GM21528 (cell line): ENCODE results near the gene ZNF524.
A peak's percentile ranks its signal among the peaks of the same experiment; 100 is the strongest.

ENCODE experiments used
- ATAC-seq: cut with Tn5 transposase; IDR thresholded peaks from one replicate; pipeline ENCODE4 v1.9.1; 2021; ENCODE audit warnings: mild to moderate bottlenecking, moderate library complexity; ENCODE audit not compliant: unreplicated experiment, low FRiP score

Gene ZNF524

DNA sequence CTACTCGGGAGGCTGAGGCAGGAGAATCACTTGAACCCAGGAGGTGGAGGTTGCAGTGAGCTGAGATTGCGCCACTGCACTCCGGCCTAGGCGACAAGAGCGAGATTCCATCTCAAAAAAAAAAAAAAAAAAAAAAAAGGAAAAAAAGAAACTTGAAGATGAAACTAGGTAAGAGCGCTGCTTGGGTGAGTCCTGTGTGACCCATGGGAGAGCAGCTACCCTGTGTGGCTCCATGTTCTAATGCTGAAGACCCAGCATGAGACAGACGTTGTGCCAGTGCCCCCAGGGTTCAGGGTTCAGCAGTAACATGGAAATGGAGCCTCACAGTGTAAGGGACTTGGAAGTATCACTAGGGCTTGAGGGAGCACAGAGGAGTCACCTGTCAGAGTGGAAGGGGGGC lies 18.3 kb downstream of the ZNF524 start:
- ATAC-seq: no peak

DNA sequence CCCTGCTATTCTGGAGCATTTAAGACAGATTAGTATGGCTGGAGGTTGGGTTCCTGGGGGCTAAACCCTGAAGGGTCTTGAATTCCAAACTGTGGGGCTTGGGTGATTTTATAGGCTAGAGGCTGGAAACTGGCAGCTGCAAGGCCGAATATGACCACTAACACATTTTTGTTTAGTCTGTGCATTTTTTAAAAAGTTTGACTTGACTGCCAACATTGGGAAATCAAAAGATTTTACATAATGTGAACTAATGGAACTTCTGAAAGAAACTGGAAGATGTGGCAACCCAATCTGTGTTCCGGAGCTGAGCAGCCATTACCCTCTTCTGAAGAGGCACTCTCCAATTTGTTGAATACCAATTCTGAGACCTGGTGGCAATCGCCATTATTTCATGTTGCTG lies 19.2 kb downstream of the ZNF524 start:
- no peak for ATAC-seq

DNA sequence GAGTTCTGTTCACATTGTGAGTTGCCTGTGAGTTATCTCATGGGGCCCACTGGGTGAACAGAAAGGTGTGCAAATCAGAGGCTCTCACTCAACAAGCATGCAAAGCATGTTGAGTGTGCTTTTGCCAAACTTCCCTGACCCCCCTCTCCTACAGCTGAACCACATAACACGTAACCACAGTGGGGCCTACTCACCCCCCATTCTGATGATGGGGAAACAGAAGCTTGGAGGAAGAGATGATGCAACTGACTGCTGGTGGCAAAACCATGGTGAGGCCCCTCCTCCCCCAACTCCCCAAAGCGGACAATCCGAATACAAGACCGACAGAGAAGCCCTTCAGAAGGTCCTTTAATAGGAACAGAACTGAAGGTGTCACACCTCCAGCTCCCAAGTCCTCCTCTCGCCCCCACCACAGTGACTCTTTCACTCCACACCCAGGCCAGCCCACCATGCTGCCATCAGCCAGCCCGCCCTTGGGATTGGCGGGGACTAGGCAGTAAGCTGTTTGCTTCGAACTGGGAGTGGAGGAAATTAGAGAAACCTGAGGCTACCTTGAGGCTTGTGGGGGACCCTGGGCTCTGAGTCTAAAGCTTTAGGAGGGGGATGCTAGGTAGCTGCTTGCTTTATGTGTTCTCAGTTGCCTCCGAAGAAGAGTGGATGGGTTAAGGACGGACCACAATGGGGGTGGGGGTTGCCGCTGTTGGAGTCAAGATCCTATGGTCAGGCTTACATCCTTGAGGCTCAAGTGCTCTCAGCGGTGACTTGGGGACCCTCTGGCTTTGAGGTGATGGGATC lies 20.5 kb downstream of the ZNF524 start:
- ATAC-seq: no peak

DNA sequence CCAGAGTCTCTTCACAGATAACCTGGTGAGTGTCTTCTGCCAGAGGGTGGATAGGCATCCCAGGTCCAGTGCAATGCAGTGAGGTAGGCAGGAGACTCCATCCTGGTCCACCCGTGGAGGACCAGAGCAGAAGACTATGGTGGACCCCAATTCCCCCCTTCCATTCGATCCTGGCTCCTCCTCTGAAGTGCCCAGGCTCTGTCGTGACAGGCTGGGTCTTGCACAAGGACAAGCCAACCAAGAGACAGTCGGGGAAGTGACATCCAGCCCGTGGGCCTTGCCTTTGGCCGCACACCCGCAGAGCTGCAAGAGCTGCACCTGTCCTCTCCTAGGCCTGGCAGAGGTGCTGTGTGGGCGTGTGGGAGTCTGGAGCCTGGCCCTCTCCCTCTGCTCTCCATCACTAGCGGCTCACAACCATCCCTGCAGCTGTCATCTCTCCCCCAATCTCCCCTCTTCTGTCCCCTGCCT lies 21.2 kb downstream of the ZNF524 start:
- no peak for ATAC-seq

DNA sequence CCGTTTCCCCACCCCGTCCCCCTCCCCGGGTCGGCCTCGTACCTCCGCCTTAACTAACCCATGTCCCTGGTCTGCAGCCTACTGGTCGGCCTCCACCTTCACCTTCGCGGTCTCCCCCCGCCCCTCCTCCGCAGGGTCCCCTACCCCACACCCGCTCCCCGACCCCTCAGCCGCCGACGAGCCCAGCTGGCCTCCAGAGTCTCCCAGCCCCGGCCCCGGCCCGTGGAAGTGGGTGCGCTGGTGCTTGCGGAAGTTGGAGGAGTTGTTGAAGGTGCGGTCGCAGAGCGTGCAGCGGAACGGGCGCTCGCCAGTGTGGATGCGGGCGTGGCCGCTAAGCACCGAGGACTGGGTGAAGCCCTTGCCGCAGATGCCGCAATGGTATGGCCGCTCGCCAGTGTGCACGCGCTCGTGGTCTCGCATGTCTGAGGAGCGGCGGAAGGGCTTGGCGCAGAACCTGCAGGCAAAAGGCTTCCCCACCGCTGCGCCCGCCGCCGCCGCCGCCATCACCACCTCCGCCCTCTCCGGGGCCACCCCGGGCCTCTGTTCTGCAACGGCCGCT lies 21.7 kb downstream of the ZNF524 start:
- ATAC-seq: no peak

DNA sequence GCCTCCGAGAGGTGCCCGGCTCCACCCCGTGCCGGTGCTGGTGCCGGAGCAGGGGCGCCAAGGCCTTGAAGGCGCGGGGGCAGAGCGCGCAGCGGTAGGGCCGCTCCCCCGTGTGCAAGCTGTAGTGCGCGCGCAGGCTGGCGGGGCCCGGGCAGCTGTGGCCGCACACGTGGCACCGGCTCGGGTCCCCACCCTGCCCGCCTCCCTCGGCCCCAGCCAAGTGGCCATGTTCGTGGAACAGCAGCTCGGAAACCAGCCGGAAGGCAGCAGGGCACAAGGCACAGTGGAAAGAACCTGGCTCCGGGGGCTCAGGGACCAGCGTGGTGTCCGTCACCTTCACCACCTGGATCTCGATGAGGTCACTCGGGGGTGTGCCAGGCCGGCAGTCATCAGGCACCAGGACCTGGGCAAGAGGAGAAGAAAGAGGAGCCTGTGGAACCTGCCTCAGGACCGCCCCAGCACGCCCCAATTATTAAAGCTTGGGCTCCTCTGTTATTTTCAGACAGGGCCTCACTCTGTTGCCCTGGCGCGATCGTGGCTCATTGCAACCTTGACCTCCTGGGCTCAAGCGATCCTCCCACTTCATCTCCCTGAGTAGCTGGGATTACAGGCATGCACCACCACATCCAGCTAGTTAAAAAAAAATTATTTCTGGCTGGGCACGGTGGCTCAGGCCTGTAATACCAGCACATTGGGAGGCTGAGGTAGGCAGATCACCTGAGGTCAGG lies 22.3 kb downstream of the ZNF524 start:
- no peak for ATAC-seq

DNA sequence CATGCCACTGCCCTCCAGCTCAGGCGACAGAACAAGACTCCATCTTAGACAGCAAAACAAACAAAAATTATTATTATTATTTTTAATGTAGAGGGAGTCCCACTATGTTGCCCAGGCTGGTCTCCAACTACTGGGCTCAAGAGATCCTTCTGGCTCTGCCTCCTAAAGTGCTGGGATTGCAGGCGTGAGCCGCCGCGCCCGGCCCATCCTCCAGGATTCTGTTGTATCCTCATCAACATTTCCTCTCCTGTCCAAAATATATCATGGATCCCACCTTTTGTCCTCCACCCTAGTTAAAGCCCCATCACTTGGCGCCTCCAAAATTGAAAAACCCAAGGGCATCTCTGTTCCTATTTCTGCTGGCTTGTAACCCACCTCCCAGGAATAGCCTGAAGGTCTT lies 23.0 kb downstream of the ZNF524 start:
- ATAC-seq: no peak

DNA sequence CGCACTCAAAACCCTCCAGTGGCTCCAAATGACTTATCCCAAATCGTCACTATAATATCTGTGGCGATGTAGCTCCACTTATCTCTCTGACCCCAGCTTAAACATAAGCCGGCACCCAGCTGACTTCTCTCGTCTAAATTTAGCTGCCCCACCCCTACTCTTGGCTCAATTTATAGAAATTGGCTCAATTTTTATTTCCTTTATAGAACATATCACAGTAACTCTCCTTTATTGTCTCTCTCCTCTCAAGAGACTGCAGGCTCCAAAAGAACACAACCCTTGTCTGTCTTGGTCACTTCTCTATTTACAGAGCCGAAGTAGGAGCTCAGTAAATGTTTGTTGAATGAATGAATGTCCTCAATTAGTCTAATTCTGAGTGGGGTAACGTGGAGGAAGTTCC lies 23.5 kb downstream of the ZNF524 start:
- ATAC-seq: no peak

DNA sequence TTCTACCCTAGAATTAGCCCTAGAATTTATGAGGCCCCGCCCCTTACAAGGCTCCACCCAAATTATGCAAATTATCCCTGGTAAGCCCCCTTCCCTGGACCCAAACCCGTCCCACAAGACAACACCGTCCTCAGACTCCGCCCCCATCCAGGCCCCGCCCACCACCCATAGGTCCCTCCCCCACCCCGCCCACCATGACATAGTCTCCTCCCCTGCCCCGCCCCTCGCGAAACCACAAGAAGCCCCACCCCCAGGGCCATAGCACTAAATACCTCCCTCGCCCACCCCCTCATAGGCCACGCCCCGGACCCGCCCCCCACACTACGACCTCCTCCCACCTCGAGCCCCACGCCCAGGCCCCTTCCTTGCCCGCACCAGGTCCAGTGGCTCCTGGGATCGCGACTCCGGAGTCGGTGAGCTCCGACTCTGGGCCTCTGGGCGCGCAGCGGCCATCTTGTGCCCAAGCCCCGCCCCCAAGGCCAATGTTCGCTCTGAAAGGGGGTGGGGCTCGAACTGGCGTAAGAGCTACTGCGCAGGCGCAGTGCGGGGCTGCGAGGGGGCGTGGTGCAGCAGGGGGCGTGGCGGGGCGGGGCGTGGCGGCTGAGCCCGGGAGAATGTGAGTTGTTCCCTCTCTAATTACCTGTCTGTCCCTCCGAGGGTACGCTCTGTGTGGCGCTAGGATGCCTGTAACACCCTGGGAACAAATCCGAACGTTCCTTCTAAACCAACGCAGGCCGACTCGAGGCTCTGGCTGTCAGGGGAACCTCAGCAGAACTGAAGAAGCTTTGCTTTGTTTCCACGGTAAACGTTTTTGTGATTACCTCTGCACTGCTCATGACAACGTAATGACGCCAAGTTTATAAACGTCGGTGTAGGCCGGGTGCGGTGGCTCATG lies 24.3 kb downstream of the ZNF524 start, which contains the start of gene ZNF784:
ZNF784 (minus strand) TSS at position 458 of the 895 bp plus-strand sequence; CDS start at position 453, 5 bp downstream.
- peak; percentile 45 for ATAC-seq

DNA sequence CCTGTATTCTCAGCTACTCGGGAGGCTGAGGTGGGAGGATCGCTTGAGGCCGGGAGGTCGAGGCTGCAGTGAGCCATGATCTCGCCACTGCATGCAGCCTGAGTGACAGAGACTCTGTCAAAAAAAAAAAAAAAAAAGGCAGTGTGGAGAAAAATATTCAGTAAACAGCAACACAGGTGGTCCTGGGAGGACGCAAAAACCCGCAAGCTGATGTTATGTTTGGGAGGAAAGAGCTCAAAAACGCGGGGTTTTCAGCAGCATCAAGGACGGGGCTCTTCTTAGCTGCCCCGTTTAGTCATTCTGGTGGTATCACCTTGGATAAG lies 24.9 kb downstream of the ZNF524 start:
- ATAC-seq: no peak

DNA sequence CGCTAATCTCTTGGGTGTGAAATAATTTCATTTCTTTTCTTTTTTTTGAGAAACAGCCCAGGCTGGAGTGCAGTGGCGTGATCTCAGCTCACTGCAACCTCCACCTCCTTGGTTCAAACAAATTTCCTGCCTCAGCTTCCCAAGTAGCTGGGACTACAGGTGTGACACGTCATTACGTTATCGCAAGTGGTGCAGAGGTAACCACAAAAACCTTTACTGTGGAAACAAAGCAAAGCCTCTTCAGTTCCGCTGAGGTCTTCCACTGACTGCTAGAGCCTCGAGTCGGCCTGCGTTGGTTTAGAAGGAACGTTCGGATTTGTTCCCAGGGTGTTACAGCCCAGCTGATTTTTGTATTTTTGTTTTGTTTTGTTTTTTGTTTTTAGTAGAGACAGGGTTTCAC lies 26.3 kb downstream of the ZNF524 start:
- no peak for ATAC-seq

DNA sequence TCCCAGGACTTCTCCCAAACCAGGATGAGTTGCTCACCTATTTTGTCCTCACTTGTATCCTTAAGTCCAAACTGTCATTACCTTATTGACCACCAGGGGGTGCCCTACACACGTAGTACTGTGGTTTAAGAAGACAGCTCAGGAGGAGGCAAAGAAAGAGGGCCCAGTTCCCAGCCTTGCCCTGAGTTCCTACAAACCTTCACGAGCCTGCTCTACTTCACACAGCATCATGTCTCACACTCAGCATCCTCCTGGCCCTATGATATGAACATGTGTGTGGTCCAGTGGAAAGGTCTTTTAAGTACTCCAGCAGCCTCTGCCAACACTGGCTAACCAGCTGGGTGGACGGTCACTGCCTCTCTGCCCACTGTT lies 32.4 kb downstream of the ZNF524 start:
- ATAC-seq: no peak

DNA sequence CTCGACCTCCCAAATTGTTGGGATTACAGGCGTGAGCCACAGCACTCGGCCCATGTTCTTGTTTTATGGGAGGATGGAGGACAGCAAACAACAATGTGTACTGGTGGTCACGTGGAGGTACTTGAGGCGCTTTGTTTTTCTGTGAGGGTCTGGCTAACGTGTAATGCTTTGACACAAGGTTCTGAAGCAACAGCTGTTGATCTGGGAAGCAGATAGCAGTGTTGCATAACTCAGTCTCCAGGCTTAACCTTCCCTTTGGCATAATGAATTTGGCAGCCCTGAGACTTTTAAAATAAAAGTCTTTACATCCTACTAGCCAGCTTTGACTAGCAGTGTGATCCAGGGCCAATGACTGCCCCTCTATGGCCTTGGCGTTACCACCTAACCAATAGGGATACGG lies 33.8 kb downstream of the ZNF524 start:
- no peak for ATAC-seq

DNA sequence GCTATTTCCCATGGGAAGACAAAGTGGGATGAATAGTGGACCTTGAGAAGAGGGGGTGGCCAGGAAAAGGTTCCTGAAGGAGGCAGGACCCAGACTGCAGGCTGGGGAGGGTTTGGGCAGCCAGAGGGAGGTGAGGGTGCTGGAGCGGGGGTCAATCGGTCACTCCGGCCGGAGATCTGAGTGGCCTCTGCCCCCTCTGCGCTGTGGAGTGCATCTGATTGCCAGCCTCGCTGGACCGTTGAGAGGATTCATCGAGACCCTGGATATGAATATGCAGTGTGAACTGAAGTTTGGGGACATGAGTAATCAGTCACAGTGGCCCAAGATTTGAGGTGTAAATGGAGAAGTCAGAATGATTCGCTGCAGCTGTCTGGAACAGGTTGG lies 35.2 kb downstream of the ZNF524 start:
- ATAC-seq: no peak

DNA sequence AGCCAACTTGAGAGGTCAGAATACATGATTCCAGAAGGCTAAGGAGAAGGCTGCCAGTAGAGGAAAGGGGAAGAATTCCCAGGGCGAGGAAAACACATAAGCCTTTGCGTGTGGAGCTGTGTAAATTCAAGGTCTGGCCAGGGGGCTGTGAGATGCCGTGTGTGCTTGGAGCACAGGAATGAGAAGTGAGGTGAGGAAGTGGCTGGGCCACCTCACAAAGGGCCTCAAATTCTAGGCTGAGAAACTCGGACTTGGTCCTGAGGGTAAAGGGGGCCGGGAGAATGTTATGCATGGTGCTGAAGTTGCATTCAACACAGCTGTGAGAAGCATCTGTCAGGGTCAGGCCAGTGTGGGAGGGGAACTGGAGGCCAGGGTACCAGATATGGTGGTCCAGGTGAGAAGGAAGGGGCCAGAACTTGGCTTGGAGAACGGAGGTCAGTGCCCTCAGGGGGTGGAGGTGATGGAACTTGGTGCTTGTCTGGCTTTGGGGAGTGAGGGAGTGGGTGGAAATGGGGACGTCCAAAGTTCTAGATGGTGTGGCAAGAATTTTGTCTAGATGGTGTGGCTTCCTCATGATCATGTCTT lies 35.9 kb downstream of the ZNF524 start:
- no peak for ATAC-seq

DNA sequence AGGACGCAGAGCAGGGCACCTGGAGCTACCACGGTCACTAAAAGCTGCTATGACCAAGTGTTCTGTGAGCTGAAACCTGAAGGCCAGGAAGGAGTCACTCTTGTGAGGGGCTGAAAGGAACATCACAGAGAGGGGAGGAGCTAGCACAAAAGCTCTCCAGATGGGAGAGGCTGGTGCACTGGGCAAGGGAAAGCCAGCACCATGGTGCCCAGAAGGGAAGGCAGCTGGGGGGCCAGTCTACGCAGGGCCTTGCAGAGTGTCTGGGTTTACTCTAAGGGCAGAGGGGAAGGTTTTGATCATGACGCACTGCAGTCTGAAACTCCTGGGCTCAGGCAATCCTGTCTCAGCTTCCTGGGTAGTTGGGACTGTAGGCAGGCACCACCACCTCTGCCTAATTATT lies 36.6 kb downstream of the ZNF524 start:
- ATAC-seq: no peak

DNA sequence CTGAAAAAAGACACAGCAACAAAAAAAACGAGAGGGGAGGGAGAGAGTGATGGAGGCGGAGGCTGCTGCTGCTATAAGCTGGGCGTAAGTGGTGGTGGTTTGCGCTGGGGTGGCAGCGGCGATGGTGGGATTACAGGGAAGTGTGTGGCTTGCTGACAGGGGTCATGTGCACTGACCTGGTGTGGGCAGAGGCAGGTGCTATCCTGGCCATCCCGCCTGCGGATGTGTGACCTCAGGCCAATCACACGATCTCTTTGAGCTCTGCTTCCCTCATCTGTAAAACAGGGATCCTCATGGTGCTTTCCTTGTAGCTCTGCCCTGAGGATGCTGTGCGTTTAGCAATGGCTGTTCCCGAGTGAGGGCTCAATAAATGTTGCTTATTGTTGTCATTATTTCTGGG lies 37.4 kb downstream of the ZNF524 start:
- ATAC-seq: no peak

DNA sequence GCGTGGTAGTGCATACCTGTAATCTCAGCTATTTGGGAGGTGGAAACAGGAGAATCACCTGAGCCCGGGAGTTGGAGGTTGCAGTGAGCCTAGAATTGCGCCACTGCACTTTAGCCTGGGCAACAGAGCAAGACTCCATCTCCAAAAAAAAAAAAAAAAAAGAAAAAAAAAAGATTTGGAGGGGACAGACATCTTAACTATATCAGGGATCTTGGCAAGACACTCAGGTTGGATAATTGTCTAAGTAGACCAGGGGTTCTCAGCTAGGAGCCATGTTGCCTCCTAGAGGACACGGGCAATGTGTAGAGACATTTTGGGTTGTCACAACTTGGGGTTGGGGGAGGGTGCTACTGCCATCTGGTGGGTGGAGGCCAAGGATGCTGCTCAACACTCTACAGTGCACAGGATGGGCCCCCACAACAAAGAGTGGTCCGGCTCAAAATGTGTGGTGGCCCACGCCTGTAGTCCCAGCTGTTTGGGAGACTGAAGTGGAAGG lies 38.8 kb downstream of the ZNF524 start:
- ATAC-seq: no peak

DNA sequence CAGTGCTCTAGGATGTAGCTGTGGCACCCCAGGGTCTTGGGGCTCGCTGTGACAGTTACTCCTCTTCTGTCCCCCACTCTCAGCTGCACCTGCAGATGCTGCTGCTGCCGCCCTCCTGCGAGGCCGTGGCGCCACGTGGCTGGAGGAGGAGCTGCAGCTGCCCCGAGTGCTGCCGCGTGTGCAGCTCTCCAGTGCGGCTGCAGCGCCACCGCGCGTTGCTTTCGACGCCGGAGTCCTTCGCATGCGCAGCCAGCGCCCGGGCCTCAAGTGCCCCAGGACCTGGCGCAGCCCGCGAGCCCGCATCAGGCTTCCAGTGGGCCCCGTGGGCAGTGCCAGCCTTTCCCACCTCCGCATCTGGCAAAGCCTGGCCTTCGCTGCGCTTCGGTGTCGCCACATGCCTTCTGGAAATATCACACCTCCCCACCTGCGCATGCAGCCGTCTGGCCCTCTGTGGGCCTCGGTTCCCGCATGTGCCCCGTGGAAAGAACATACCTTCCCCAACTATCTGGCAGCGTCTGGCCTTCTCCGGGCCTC lies 40.0 kb downstream of the ZNF524 start:
- no peak for ATAC-seq
